HG02885 (cell line): ENCODE data around the gene PACRG.
"Not testable (repeated sequence)": the region's sequence is repeated elsewhere in the genome, so short reads cannot be mapped to it uniquely, and the experiment has no call there.

Experiments
- ATAC-seq: cut with Tn5 transposase; IDR thresholded peaks from one replicate; pipeline ENCODE4 v1.9.1; 2021; ENCODE audit warnings: mild to moderate bottlenecking; ENCODE audit not compliant: unreplicated experiment, poor library complexity

PACRG gene

DNA sequence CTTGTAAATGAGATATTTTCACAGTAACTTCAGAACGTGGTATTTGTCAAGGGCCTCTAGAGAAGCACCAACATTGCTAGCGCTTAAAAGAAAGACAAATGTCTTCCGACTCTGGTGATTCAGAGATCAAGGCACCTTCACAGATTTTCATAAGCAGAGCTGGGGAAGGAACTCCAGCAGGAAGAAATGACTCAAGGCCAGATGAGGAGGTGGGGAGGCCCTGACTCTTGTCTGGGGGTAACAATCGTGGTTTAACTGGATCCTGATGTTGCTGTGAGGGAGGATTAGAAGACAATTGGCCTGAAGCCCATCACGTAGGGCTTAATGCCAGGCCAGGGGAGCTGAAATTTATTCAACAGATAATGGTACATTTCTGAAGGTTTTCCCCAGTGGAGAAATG is 563.8 kb downstream of the PACRG start:
- ATAC-seq, result no peak

GRCh38 chr6:163293286-163293685 is 565.5 kb downstream of the PACRG start:
- no peak for ATAC-seq

GRCh38 chr6:163294734-163295133 is 567.0 kb downstream of the PACRG start:
- ATAC-seq, result no peak

- no peak for ATAC-seq
Measured at GRCh38 chr6:163296835-163297519, 569.2 kb downstream of the PACRG start.

GRCh38 chr6:163298079-163298830 is 570.5 kb downstream of the PACRG start:
- ATAC-seq, result no peak

GRCh38 chr6:163300838-163301237 is 573.1 kb downstream of the PACRG start:
- ATAC-seq, result no peak

DNA sequence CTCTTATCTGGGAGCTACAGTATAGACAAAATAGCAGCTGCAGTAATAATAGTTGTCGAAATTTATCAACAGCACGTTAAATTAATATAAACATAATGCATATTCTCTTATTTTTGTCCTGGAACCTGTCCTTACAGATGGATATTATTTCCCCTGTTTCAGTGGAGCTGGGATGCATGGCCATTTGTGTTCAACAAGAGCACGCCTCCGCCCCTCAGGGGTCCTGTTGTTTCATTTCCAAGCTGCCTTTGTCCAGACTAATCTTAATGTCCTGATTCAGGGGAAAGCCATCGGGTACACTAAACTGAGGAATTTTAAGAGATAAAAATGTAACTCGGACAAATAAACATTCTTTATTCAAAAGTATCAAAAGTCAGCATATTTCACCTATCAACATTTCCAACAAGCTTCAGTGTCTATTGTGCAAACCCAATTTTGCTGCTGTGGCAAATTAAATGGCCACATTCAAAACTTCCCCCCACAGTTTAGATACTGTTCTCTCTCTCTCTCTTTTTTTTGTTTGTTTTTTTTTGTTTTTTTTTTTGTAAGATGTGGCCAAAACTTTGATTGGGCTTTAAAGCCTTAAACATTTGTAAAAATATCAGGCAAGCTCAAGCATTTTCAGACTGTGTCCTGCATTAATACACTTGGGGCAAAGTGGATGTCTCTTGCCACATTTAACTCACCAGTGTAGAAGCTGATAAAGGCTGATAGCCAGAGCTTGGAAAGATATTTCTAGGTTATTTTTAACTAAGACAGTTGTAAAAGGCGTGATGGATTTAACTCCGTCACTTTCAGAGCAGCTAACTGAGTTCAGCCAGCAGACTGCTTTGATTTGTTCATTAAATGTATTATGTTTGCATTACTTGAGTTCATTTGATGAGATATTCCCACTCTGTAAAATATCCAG is 574.2 kb downstream of the PACRG start:
- ATAC-seq, result no peak

- no peak for ATAC-seq
Measured at GRCh38 chr6:163302747-163303146, 575.0 kb downstream of the PACRG start.

GRCh38 chr6:163306000-163306399 is 578.2 kb downstream of the PACRG start:
- ATAC-seq, result no peak

- no peak for ATAC-seq
Measured at GRCh38 chr6:163308629-163309440, 581.1 kb downstream of the PACRG start.

GRCh38 chr6:163309491-163310026 is 581.8 kb downstream of the PACRG start:
- ATAC-seq, result no peak

DNA sequence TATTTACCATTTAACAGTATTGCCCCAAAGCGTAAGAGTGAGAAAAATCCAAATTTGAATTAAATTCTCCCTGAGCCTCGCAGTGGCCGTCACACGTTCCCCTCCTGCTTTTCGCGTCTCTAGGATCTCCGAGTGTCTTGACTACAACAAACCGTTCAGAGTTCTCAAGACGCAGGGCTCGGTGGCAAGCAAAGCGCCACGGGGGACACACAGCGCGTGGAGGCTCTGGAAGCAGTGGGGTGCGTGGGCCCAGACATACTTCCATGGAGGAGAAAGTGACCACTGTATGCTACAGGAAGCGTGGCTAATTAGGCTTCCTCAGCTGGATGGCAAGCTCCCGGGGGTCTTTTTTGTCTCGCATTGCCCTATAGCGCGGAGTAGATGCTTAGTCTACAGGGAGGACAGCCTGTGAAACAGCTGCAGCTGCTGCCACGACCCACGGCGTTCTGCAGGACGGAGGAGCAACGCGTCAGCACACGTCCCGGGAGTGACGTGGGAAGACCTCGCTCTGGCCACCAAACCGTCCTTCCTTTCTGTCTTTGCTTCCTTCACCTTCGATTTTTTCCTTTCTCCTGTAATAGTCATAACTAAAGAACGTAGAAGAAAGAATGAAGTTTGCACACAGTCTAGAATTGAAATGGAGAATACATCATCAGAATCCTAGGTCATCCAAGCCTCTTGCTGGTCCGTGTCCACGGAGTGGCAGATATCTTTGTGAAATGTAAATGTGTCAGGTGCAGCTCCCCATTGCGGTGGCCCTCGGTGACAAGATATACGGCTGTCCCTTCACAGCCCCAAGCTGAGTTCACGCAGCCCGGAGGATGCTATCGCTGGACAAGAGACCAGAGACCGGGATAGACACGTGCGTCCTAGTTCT is 582.6 kb downstream of the PACRG start:
- no peak for ATAC-seq

DNA sequence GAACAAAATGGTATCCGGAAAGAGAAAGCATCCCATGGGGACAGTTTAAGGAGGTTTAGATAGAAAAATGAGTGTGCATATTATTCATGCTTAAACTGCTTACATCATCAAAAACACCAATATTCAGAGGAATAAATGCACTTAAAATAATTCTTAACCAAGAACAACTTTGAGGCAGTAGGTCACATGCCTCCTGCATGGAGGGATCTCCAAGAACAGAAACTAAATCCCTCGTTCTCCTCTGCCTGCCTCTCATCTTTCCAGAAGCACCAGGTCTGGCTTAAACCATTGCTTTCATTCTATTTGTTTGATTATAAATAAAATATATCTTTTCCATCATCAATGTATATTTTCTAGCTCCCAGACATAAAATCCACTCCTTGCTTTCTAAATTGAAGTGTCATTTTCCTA is 583.2 kb downstream of the PACRG start:
- no peak for ATAC-seq

GRCh38 chr6:163311830-163312229 is 584.1 kb downstream of the PACRG start:
- no peak for ATAC-seq

GRCh38 chr6:163313566-163313965 is 585.8 kb downstream of the PACRG start:
- ATAC-seq, result no peak

GRCh38 chr6:163313981-163314380 is 586.2 kb downstream of the PACRG start:
- ATAC-seq, result no peak

DNA sequence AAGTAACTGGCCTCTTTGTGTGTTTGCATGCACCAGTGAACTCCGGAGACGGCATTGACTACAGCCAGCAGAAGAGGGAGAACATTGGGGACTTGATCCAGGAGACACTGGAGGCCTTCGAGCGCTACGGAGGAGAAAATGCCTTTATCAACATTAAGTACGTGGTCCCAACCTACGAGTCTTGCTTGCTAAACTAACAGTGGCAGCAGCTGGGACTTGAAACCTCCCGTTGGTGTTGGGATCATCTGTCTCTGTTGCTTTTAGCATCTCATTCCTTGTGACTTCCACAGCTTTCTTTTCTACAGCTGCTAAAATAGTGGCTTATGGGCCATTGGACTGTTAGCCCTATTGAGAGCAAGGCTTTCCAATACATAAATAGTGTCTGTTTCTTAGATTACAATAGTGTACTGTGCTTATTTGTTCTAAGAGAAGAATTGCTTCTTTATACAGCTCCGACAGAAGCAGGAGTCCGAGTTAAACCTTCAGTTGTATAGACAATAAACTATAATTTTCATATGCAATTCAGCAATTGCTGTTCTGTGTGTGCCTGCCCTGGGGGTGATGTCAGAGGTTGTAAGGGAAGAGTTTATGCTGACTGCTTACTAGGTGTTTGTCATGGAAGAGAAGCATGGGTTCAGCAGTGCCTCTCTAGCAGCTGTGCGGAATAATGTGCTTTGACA is 587.2 kb downstream of the PACRG start:
- no peak for ATAC-seq

GRCh38 chr6:163316866-163317495 is 589.2 kb downstream of the PACRG start:
- ATAC-seq, result not testable (repeated sequence)
